C4-2B (cell line): ENCODE measurements around the gene PCAT7.

Experiments
- ZFX ChIP-seq: fragments of 450-650 bp; IDR thresholded peaks from 2 replicates; pipeline ENCODE4 v1.6.1; 2017
- TF ChIP-seq, protein P1 (sequence below): fragments of 450-650 bp; conservative IDR thresholded peaks from 2 replicates; pipeline ENCODE4 v1.5.1; 2017; ENCODE audit warnings: mild to moderate bottlenecking

- TF ChIP-seq, protein P1, sequence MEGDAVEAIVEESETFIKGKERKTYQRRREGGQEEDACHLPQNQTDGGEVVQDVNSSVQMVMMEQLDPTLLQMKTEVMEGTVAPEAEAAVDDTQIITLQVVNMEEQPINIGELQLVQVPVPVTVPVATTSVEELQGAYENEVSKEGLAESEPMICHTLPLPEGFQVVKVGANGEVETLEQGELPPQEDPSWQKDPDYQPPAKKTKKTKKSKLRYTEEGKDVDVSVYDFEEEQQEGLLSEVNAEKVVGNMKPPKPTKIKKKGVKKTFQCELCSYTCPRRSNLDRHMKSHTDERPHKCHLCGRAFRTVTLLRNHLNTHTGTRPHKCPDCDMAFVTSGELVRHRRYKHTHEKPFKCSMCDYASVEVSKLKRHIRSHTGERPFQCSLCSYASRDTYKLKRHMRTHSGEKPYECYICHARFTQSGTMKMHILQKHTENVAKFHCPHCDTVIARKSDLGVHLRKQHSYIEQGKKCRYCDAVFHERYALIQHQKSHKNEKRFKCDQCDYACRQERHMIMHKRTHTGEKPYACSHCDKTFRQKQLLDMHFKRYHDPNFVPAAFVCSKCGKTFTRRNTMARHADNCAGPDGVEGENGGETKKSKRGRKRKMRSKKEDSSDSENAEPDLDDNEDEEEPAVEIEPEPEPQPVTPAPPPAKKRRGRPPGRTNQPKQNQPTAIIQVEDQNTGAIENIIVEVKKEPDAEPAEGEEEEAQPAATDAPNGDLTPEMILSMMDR: no peak
- TF ChIP-seq ZFX: no peak
Observed at GRCh38 chr9:94560237-94560636, 5.4 kb downstream of the PCAT7 start.
